HEK293 (cell line): ENCODE measurements around the gene LILRB5.

ENCODE experiments used
- ELK4 ChIP-seq: IDR thresholded peaks from 2 replicates; pipeline ENCODE4 v1.6.1; 2011; ENCODE audit warnings: mild to moderate bottlenecking, low read depth, low read length, borderline replicate concordance
- ZNF202 ChIP-seq: fragments of 450-650 bp; formaldehyde crosslinking; IDR thresholded peaks from 2 replicates; pipeline ENCODE4 v1.5.1; 2016; ENCODE audit warnings: missing biosample characterization, missing genetic modification characterization, borderline replicate concordance
- ZNF211 ChIP-seq: fragments of 450-650 bp; formaldehyde crosslinking; IDR thresholded peaks from 2 replicates; pipeline ENCODE4 v1.5.1; 2016; ENCODE audit warnings: low read depth, missing biosample characterization, missing genetic modification characterization
- ZNF239 ChIP-seq: fragments of 450-650 bp; formaldehyde crosslinking; IDR thresholded peaks from 2 replicates; pipeline ENCODE4 v1.5.1; 2016; ENCODE audit warnings: missing biosample characterization, missing genetic modification characterization
- ZNF324 ChIP-seq: fragments of 450-650 bp; formaldehyde crosslinking; IDR thresholded peaks from 2 replicates; pipeline ENCODE4 v1.5.1; 2016; ENCODE audit warnings: missing biosample characterization, missing genetic modification characterization
- ZNF76 ChIP-seq: fragments of 450-650 bp; formaldehyde crosslinking; IDR thresholded peaks from 2 replicates; pipeline ENCODE4; 2016; ENCODE audit warnings: low read depth, missing biosample characterization, missing genetic modification characterization, borderline replicate concordance
- ZNF792 ChIP-seq: fragments of 450-650 bp; formaldehyde crosslinking; IDR thresholded peaks from 2 replicates; pipeline ENCODE4 v1.5.1; 2016; ENCODE audit warnings: missing biosample characterization, missing genetic modification characterization
- TF ChIP-seq, protein P1 (sequence below): fragments of 450-650 bp; formaldehyde crosslinking; IDR thresholded peaks from 2 replicates; pipeline ENCODE4 v1.5.1; 2016; ENCODE audit warnings: missing biosample characterization, missing genetic modification characterization
- TF ChIP-seq, protein P2 (sequence below): fragments of 450-650 bp; formaldehyde crosslinking; IDR thresholded peaks from 2 replicates; pipeline ENCODE4 v1.5.1; 2017; ENCODE audit warnings: missing biosample characterization, missing genetic modification characterization
- TF ChIP-seq, protein P3 (sequence below): fragments of 450-650 bp; formaldehyde crosslinking; IDR thresholded peaks from 2 replicates; pipeline ENCODE4 v1.5.1; 2016; ENCODE audit warnings: missing biosample characterization, missing genetic modification characterization

DNA sequence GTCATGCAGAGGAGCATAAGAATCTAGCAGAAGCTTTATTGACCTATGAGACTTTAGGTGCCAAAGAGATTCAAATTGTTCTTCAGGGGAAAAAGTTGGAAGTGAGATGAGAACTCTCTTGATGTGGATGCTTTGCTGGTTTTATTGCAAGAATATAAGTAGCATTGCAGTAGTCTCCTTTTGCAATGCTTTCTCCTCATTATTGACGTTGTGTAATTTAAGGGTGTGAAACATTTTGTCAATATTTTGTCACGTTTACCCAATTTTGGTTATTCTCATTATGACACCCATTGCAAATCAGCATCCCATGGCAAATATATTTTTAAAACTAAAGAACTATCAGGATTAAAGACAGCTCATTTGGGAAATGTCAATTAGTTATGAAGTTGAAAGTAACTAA, 11.9 kb upstream of the LILRB5 start:
- TF ChIP-seq, protein P1, sequence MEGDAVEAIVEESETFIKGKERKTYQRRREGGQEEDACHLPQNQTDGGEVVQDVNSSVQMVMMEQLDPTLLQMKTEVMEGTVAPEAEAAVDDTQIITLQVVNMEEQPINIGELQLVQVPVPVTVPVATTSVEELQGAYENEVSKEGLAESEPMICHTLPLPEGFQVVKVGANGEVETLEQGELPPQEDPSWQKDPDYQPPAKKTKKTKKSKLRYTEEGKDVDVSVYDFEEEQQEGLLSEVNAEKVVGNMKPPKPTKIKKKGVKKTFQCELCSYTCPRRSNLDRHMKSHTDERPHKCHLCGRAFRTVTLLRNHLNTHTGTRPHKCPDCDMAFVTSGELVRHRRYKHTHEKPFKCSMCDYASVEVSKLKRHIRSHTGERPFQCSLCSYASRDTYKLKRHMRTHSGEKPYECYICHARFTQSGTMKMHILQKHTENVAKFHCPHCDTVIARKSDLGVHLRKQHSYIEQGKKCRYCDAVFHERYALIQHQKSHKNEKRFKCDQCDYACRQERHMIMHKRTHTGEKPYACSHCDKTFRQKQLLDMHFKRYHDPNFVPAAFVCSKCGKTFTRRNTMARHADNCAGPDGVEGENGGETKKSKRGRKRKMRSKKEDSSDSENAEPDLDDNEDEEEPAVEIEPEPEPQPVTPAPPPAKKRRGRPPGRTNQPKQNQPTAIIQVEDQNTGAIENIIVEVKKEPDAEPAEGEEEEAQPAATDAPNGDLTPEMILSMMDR (tag by site-specific recombination): no peak
- TF ChIP-seq ELK4: no peak
- TF ChIP-seq ZNF202: no peak
- TF ChIP-seq ZNF76 (tag by site-specific recombination): no peak
- no peak for TF ChIP-seq ZNF792
- no peak for TF ChIP-seq ZNF324 (tag by site-specific recombination)
- no peak for TF ChIP-seq ZNF211
- TF ChIP-seq, protein P2, sequence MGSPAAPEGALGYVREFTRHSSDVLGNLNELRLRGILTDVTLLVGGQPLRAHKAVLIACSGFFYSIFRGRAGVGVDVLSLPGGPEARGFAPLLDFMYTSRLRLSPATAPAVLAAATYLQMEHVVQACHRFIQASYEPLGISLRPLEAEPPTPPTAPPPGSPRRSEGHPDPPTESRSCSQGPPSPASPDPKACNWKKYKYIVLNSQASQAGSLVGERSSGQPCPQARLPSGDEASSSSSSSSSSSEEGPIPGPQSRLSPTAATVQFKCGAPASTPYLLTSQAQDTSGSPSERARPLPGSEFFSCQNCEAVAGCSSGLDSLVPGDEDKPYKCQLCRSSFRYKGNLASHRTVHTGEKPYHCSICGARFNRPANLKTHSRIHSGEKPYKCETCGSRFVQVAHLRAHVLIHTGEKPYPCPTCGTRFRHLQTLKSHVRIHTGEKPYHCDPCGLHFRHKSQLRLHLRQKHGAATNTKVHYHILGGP (tag by site-specific recombination): no peak
- no peak for TF ChIP-seq ZNF239 (tag by site-specific recombination)
- TF ChIP-seq, protein P3, sequence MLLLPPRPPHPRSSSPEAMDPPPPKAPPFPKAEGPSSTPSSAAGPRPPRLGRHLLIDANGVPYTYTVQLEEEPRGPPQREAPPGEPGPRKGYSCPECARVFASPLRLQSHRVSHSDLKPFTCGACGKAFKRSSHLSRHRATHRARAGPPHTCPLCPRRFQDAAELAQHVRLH: no peak
